Body of pancreas (tissue), 4 donors: ENCODE measurements around the gene TMEM150B. TPM values are rescaled to one million over a fixed set of nuclear protein-coding genes. Genes with fewer than 3 reads are reported as not detected.

Source experiments
- ATAC-seq: fragments of 150-250 bp; one replicate; pipeline ENCODE4 v1.9.1; 2016
- DNase-seq, 4 donors: peaks; one replicate each; pipeline ENCODE4 v3.0.0-alpha.2; 2019
- H3K27ac ChIP-seq, 4 donors: fragments of 200-600 bp; sonication (generic); 1 replicate in 3 of 4; 2 replicates in 1 of 4; pipeline versions ENCODE4 v1.5.1 to v1.6.1; 2016 to 2019; ENCODE audit warnings: mild to moderate bottlenecking in 1 of 4, mixed read lengths in 1 of 4, moderate library complexity in 1 of 4
- H3K27me3 ChIP-seq, 2 donors: fragments of 200-600 bp; sonication (generic); one replicate each; pipeline ENCODE4 v1.6.0; 2016; ENCODE audit warnings: mild to moderate bottlenecking in 1 of 2
- H3K36me3 ChIP-seq, 2 donors: fragments of 200-600 bp; sonication (generic); replicated peaks in 1 of 2; 2 replicates each; pipeline ENCODE4 v1.5.1; 2016; ENCODE audit warnings: low read depth in 2 of 2; ENCODE audit not compliant: insufficient read depth in 1 of 2
- H3K4me1 ChIP-seq: fragments of 200-600 bp; sonication (generic); one replicate; pipeline ENCODE4 v1.6.0; 2016
- H3K4me3 ChIP-seq, 2 donors: fragments of 200-600 bp; sonication (generic); 1 replicate in 1 of 2; 2 replicates in 1 of 2; pipeline ENCODE4 v1.5.1; 2016 to 2019
- H3K9me3 ChIP-seq, 3 donors: fragments of 200-600 bp; sonication (generic); 1 replicate in 2 of 3; 2 replicates in 1 of 3; pipeline ENCODE4 v1.5.1; 2016
- CTCF ChIP-seq, 7 experiments: fragments of 450-650 bp in 4 of 7; fragments of 200-600 bp in 3 of 7; sonication (generic) in 3 of 7; IDR thresholded peaks; one replicate each; pipeline ENCODE4 v1.5.1; 2016 to 2019; ENCODE audit warnings: antibody characterized with exemption in 7 of 7
- POLR2A ChIP-seq, 3 donors: fragments of 450-650 bp; IDR thresholded peaks; one replicate each; pipeline ENCODE4 v1.6.1; 2016; ENCODE audit warnings: antibody characterized with exemption in 3 of 3, mild to moderate bottlenecking in 2 of 3
- WGBS, 2 donors: methylation state at CpG; one replicate each; pipeline ENCODE4 v1.1.5; 2017; 5-methylcytosine and 5-hydroxymethylcytosine counted together
- intact Hi-C: fragments of 100-400 bp; cut with DNase I; formaldehyde crosslinking; loops from one replicate; pipeline ENCODE4 v1.15.1; 2023
- total RNA-seq, 2 donors: library from RNA; depleted of rRNA; stranded (reverse); fragments of >200 nt; gene quantifications; one replicate each; pipeline ENCODE4 v1.1.0, GENCODE V29; 2016

Gene TMEM150B
- total RNA-seq, 2 donors from 2014 or later: 1.0 TPM; not detected in 1

DNA sequence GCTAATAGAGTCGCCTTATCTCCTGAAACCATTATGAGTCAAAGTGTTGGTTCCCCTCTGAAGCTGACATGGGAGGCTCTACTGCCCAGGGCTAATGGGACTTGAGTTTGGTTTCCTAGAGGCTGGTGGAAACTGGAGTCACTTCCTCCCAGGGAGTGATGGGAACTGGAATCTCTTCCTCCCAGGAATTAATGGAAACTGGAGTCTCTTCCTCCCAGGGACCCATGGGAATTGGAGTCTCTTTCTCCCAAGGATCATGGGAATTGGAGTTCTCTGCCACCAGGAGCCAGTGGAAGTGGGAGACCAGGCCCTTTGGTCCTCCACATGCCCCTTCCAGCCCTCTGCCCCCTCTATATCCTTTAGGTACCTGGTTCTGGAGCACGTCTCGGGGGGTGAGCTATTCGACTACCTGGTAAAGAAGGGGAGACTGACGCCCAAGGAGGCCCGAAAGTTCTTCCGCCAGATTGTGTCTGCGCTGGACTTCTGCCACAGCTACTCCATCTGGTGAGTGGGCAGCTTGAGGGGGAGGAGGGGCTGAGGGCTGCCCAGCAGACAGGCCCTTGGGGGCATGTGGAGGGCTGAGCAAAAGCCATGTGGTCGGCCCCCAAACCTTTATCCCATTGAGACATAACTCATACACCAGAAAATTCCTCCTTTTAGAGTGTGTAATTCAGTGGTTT is 35.9 kb downstream of the TMEM150B start:
- Histone ChIP-seq H3K27me3 (no peaks in the 10 kb centered on the region), H3K36me3 (no peaks in the 10 kb centered on the region), H3K9me3 (no peaks in the 10 kb centered on the region), H3K4me3 (no peak overlapping the region), H3K4me1 (no peaks in the 10 kb centered on the region), H3K27ac (no peak overlapping the region)
- TF ChIP-seq POLR2A (IDR thresholded peaks at IDR 0.05): no peak
- no peak for TF ChIP-seq CTCF (IDR thresholded peaks at IDR 0.05)
- intact Hi-C loops: no loop called here
- 90% methylated on average over 7 to 9 of the region's 9 CpGs for WGBS, 2 donors
- DNase-seq (no peak), ATAC-seq (no peak)

DNA sequence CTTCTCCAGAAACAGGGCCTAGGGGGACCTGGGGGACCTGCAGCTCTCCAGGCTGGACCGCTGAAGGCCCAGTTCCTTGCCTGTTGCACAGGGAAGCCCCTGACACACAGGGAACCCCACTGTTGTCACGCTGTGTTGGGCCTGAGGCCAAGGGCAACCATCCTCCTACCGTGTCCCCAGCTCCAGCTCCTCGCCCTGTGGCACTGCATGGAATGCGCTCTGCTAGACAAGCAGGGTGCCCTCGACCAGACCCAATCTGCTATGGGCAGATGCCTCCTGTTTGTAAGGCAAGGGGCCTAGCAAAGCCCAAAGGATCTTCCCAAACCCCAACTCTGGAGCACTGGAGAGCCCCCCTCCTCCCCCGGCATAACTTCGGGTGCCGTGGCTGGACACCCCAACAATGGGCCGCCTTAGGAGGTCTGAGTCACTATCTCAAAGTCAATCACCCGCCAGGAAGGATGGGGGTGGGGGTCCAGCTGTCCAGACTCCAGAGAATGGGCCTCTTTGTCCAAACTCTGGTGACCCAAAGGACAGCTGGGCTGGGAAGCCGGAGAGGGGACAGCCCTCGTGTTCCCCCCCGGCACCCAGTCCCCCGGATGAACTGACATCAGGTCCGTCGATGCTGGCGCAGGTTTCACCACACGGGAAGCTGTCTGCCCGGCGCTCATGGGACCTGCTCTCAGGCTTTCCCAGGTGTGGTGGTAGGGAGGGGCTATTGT is 37.6 kb downstream of the TMEM150B start:
- Histone ChIP-seq H3K9me3 (no peaks in the 10 kb centered on the region), H3K36me3 (no peaks in the 10 kb centered on the region), H3K27me3 (no peaks in the 10 kb centered on the region), H3K27ac (no peak overlapping the region), H3K4me1 (no peaks in the 10 kb centered on the region), H3K4me3 (no peak overlapping the region)
- 76 to 100% methylated on average over 4 to 21 of the region's 21 CpGs for WGBS, 2 donors
- no peak for DNase-seq
- ATAC-seq: no peak
- intact Hi-C loops: no loop called here
- TF ChIP-seq POLR2A (IDR thresholded peaks at IDR 0.05): no peak
- TF ChIP-seq CTCF (IDR thresholded peaks at IDR 0.05): no peak

DNA sequence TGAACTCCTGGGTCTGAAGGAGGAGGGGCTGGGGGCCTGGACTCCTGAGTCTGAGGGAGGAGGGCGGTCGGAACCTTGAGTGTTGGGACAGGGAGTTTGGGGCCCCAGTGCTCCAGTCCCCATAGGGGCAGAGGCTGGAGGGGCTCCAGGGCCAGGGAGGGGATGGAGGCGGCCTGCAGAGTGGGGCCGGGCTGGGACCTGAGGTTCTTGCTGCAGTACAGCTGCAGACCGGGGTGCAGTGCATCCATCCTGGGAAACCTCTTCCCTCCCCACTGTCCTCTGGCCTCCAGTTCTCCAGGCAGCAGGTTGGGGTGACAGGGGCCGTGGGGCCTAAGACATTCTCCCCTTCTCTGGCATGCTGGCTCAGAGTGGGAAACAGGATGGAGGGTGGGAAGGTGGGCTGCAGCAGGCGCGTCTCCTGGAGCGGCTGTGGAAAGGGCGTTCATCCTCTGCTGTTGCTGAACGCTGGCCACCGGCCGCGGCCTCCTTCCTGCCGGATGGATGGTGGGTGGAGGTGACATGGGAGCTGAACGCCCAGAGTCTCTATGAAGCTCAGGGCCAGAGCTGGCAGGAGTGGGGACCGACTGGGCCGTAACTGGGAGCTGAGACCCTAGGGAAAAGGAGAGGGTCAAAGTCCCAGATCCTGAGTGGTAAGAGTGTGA is 39.8 kb downstream of the TMEM150B start:
- no peak overlapping the region for H3K4me3 ChIP-seq
- H3K4me1 ChIP-seq: peaks cover 5% of the 10 kb centered on the region
- TF ChIP-seq CTCF (IDR thresholded peaks at IDR 0.05) (no peak), POLR2A (IDR thresholded peaks at IDR 0.05) (no peak)
- H3K9me3 ChIP-seq: no peaks in the 10 kb centered on the region
- no peak for DNase-seq
- H3K27ac ChIP-seq: no peak overlapping the region
- intact Hi-C loops: no loop called here
- WGBS, 2 donors: 45 to 56% methylated on average over 12 to 18 of the region's 18 CpGs
- no peaks in the 10 kb centered on the region for H3K36me3 ChIP-seq
- ATAC-seq: no peak
- no peaks in the 10 kb centered on the region for H3K27me3 ChIP-seq

- Histone ChIP-seq H3K27me3 (no peaks in the 10 kb centered on the region), H3K27ac (no peak overlapping the region), H3K4me1 (peaks cover 8% of the 10 kb centered on the region), H3K36me3 (no peaks in the 10 kb centered on the region), H3K9me3 (no peaks in the 10 kb centered on the region), H3K4me3 (no peak overlapping the region)
- DNase-seq (no peak), ATAC-seq (no peak)
- TF ChIP-seq CTCF (IDR thresholded peaks at IDR 0.05) (no peak), POLR2A (IDR thresholded peaks at IDR 0.05) (no peak)
- 64 to 86% methylated on average over 1 to 6 of the region's 16 CpGs for WGBS, 2 donors
- intact Hi-C loops: no loop called here
Observed at GRCh38 chr19:55284405-55285058, 40.6 kb downstream of the TMEM150B start.
